ENCODE data around the gene CENPP.

The CENPP gene

DNA sequence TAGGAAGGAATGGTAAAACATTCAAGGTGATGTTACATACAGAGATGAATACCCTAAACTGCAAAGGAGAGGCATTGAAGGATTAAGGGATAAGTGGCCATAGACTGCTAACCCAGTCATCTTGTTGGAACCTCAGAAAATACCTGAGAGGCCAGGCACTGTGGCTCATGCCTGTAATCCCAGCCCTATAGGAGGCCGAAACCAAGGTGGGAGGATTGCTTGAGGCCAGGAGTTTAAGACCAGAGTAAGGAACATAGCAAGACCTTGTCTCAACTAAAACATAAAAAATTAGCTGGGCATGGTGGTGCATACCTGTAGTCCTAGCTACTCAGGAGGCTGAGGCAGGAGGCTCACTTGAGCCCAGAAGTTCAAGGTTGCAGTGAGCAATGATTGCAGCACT lies 199.1 kb downstream of the CENPP start:
- Histone ChIP-seq H3K36me3 (ENCODE audit: control insufficient read depth in 4 of 4, insufficient read depth in 4 of 4, low read length in 3 of 4) (no peaks in the 10 kb centered on the region), H3K27ac (ENCODE audit: insufficient read depth in 1 of 2, low read depth in 1 of 2, low read length in 2 of 2, poor library complexity in 1 of 2, severe bottlenecking in 2 of 2) (no peak overlapping the region), H3K4me1 (ENCODE audit: control extremely low read depth in 1 of 4, control insufficient read depth in 4 of 4, insufficient read depth in 4 of 4, low read length in 3 of 4) (no peaks in the 10 kb centered on the region), H3K27me3 (replicated peaks in 2 of 5; ENCODE audit: control insufficient read depth in 4 of 5, insufficient read depth in 5 of 5, low read length in 4 of 5) (no peaks in the 10 kb centered on the region), H3K9me3 (ENCODE audit: control extremely low read depth in 1 of 5, control insufficient read depth in 4 of 5, insufficient read depth in 2 of 5, low read depth in 1 of 5, low read length in 4 of 5) (peaks cover 0 to 3% (median 0%) of the 10 kb centered on the region in 5 experiments), H3K4me3 (ENCODE audit: control insufficient read depth in 1 of 7, extremely low read depth in 1 of 7, insufficient read depth in 4 of 7, low read depth in 2 of 7, low read length in 6 of 7) (no peak overlapping the region)
- ChIA-PET CTCF (no interaction called here), POLR2A (no interaction called here)
- WGBS (ENCODE audit: insufficient coverage): no CpG with 5 or more reads among the region's 1 CpG
- no peak for DNase-seq

DNA sequence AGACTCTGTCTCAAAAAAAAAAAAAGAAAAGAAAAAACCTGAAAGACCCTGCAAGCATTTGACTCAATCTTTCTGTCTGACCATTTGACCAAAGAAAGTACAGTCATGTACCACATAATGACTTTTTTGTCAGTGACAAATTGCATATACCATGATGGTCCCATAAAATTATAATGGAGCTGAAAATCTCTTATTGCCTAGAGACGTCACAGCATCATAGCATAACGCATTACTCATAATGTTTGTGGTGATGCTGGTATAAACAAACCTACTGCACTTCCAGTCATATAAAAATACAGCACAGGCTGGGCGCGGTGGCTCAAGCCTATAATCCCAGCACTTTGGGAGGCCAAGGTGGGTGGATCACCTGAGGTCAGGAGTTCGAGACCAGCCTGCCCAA lies 199.6 kb downstream of the CENPP start:
- ChIA-PET POLR2A (no interaction called here), CTCF (interaction anchor here (0.7 kb wide), 1 partner anchor 9 kb away, joined by 4 read pairs; no protein-coding TSS in a partner anchor)
- Histone ChIP-seq H3K4me3 (ENCODE audit: control insufficient read depth in 1 of 7, extremely low read depth in 1 of 7, insufficient read depth in 4 of 7, low read depth in 2 of 7, low read length in 6 of 7) (no peak overlapping the region), H3K4me1 (ENCODE audit: control extremely low read depth in 1 of 4, control insufficient read depth in 4 of 4, insufficient read depth in 4 of 4, low read length in 3 of 4) (no peaks in the 10 kb centered on the region), H3K27me3 (replicated peaks in 2 of 5; ENCODE audit: control insufficient read depth in 4 of 5, insufficient read depth in 5 of 5, low read length in 4 of 5) (no peaks in the 10 kb centered on the region), H3K36me3 (ENCODE audit: control insufficient read depth in 4 of 4, insufficient read depth in 4 of 4, low read length in 3 of 4) (no peaks in the 10 kb centered on the region), H3K9me3 (ENCODE audit: control extremely low read depth in 1 of 5, control insufficient read depth in 4 of 5, insufficient read depth in 2 of 5, low read depth in 1 of 5, low read length in 4 of 5) (peaks cover 0 to 3% (median 0%) of the 10 kb centered on the region in 5 experiments), H3K27ac (ENCODE audit: insufficient read depth in 1 of 2, low read depth in 1 of 2, low read length in 2 of 2, poor library complexity in 1 of 2, severe bottlenecking in 2 of 2) (no peak overlapping the region)
- no CpG with 5 or more reads among the region's 5 CpGs for WGBS (ENCODE audit: insufficient coverage)
- DNase-seq: no peak

DNA sequence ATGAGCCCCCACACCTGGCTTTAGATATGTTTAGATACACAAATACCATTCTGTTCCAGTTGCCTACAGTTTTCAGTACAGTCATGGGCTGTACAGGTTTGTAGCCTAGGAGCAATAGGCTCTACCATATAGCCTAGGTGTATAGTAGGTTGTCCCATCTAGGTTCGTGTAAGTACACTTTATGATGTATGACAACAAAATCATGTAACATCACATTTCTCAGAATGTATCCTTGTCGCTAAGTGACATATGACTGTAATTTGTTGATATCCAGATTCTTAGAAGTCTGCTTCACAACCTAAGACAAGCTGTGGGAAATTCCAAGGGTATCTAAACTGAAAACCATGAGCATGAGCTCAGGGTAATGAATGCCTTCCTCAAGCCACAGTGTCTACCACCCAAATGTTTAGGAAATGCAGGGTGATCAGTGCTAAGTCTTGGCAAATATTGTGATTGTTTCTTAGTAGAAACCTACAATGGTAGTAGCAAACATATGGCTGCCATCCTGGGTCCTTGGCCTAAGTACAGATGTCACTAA lies 201.6 kb downstream of the CENPP start:
- no peak overlapping the region for H3K4me3 ChIP-seq (ENCODE audit: control insufficient read depth in 1 of 7, extremely low read depth in 1 of 7, insufficient read depth in 4 of 7, low read depth in 2 of 7, low read length in 6 of 7)
- POLR2A ChIA-PET: no interaction called here
- H3K9me3 ChIP-seq (ENCODE audit: control extremely low read depth in 1 of 5, control insufficient read depth in 4 of 5, insufficient read depth in 2 of 5, low read depth in 1 of 5, low read length in 4 of 5): peaks cover 0 to 10% (median 2%) of the 10 kb centered on the region in 5 experiments
- CTCF ChIA-PET: no interaction called here
- H3K27me3 ChIP-seq (replicated peaks in 2 of 5; ENCODE audit: control insufficient read depth in 4 of 5, insufficient read depth in 5 of 5, low read length in 4 of 5): no peaks in the 10 kb centered on the region
- no peaks in the 10 kb centered on the region for H3K4me1 ChIP-seq (ENCODE audit: control extremely low read depth in 1 of 4, control insufficient read depth in 4 of 4, insufficient read depth in 4 of 4, low read length in 3 of 4)
- WGBS (ENCODE audit: insufficient coverage): 100% methylated on average over 1 of the region's 2 CpGs
- H3K36me3 ChIP-seq (ENCODE audit: control insufficient read depth in 4 of 4, insufficient read depth in 4 of 4, low read length in 3 of 4): no peaks in the 10 kb centered on the region
- H3K27ac ChIP-seq (ENCODE audit: insufficient read depth in 1 of 2, low read depth in 1 of 2, low read length in 2 of 2, poor library complexity in 1 of 2, severe bottlenecking in 2 of 2): no peak overlapping the region
- DNase-seq: no peak

DNA sequence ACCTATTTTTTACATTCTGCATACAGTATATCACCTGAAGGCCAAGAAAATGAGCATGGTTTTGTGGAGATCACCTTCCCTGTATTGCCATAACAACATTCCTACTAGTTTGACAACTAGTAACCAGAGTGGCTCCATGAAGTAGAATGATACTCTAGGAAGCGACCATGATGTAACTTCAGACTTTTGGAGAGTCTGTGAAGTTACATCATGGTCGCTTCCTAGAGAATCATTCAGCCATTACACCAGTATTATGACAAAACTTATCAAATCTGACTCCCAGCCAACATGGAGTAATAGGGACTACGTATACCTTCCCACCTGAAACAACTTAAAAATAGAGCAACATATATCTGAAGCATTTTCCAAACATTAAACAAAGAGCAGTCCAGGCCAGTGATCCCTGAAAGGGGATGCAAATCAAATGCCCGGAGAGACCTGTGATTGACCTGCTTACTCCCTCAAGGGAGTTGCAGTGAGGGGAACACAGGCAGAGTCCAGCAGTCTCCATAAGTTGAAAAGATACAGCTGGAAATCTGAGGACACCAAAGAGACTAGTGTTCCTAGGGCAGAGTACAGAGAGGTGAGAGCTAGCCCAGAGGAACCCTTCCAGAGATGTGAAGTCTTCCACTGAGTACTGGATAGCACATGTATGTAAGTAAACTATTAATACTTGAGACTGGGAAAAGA lies 202.2 kb downstream of the CENPP start:
- CTCF ChIA-PET: interaction anchor here (1.2 kb wide), 1 partner anchor 9 kb away, joined by 4 read pairs; no protein-coding TSS in a partner anchor

DNA sequence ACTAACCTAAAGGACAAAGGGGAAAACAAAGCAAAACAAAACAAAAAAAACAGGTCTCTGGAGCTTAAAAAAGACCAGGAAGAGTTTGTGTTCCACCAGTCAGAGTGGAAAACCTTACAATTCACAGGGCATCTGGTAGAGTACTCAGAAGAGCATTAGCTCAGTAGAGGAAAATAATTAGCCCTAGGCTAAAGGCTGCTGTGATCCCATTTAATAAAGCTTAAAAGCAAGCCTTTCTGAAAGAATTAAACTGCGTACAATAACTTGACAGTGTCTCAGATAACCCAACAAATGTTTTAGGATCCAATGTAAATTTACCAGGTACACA lies 202.7 kb downstream of the CENPP start:
- 100% methylated on average over 1 of the region's 1 CpG for WGBS (ENCODE audit: insufficient coverage)
- POLR2A ChIA-PET: no interaction called here
- CTCF ChIA-PET: interaction anchor here (1.2 kb wide), 1 partner anchor 10 kb away, joined by 4 read pairs; no protein-coding TSS in a partner anchor

More for the DNA sequence above, 202.2 kb downstream of the CENPP start:
- Histone ChIP-seq H3K27ac (ENCODE audit: insufficient read depth in 1 of 2, low read depth in 1 of 2, low read length in 2 of 2, poor library complexity in 1 of 2, severe bottlenecking in 2 of 2) (no peak overlapping the region), H3K27me3 (replicated peaks in 2 of 5; ENCODE audit: control insufficient read depth in 4 of 5, insufficient read depth in 5 of 5, low read length in 4 of 5) (no peaks in the 10 kb centered on the region), H3K4me1 (ENCODE audit: control extremely low read depth in 1 of 4, control insufficient read depth in 4 of 4, insufficient read depth in 4 of 4, low read length in 3 of 4) (no peaks in the 10 kb centered on the region), H3K36me3 (ENCODE audit: control insufficient read depth in 4 of 4, insufficient read depth in 4 of 4, low read length in 3 of 4) (no peaks in the 10 kb centered on the region), H3K4me3 (ENCODE audit: control insufficient read depth in 1 of 7, extremely low read depth in 1 of 7, insufficient read depth in 4 of 7, low read depth in 2 of 7, low read length in 6 of 7) (no peak overlapping the region), H3K9me3 (ENCODE audit: control extremely low read depth in 1 of 5, control insufficient read depth in 4 of 5, insufficient read depth in 2 of 5, low read depth in 1 of 5, low read length in 4 of 5) (peaks cover 0 to 10% (median 2%) of the 10 kb centered on the region in 5 experiments)
- POLR2A ChIA-PET: no interaction called here
- WGBS (ENCODE audit: insufficient coverage): 94% methylated on average over 2 of the region's 4 CpGs
- DNase-seq: no peak

DNA sequence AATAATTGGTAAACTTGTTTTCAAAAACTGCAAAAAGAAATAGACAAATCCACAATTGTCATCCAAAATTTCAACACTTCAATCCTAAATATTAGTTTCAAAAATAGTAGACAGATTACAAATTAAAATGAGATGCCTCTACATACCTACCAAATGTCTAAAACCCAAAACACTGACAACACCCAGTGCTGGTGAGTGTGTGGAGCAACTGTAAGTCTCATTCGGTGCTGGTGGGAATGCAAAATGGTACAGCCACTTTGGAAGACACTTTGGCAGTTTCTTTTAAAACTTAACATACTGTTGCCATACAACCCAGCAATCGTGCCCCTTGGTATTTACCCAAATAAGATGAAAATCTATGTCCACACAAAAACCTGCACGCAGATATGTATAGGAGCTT lies 203.4 kb downstream of the CENPP start:
- Histone ChIP-seq H3K4me1 (ENCODE audit: control extremely low read depth in 1 of 4, control insufficient read depth in 4 of 4, insufficient read depth in 4 of 4, low read length in 3 of 4) (no peaks in the 10 kb centered on the region), H3K27ac (ENCODE audit: insufficient read depth in 1 of 2, low read depth in 1 of 2, low read length in 2 of 2, poor library complexity in 1 of 2, severe bottlenecking in 2 of 2) (no peak overlapping the region), H3K36me3 (ENCODE audit: control insufficient read depth in 4 of 4, insufficient read depth in 4 of 4, low read length in 3 of 4) (no peaks in the 10 kb centered on the region), H3K9me3 (ENCODE audit: control extremely low read depth in 1 of 5, control insufficient read depth in 4 of 5, insufficient read depth in 2 of 5, low read depth in 1 of 5, low read length in 4 of 5) (peaks cover 0 to 10% (median 2%) of the 10 kb centered on the region in 5 experiments), H3K4me3 (ENCODE audit: control insufficient read depth in 1 of 7, extremely low read depth in 1 of 7, insufficient read depth in 4 of 7, low read depth in 2 of 7, low read length in 6 of 7) (no peak overlapping the region), H3K27me3 (replicated peaks in 2 of 5; ENCODE audit: control insufficient read depth in 4 of 5, insufficient read depth in 5 of 5, low read length in 4 of 5) (no peaks in the 10 kb centered on the region)
- WGBS (ENCODE audit: insufficient coverage): 100% methylated on average over 1 of the region's 3 CpGs
- DNase-seq: no peak
- ChIA-PET CTCF (no interaction called here), POLR2A (no interaction called here)

More for the DNA sequence above, 202.7 kb downstream of the CENPP start:
- Histone ChIP-seq H3K4me1 (ENCODE audit: control extremely low read depth in 1 of 4, control insufficient read depth in 4 of 4, insufficient read depth in 4 of 4, low read length in 3 of 4) (no peaks in the 10 kb centered on the region), H3K36me3 (ENCODE audit: control insufficient read depth in 4 of 4, insufficient read depth in 4 of 4, low read length in 3 of 4) (no peaks in the 10 kb centered on the region), H3K9me3 (ENCODE audit: control extremely low read depth in 1 of 5, control insufficient read depth in 4 of 5, insufficient read depth in 2 of 5, low read depth in 1 of 5, low read length in 4 of 5) (peaks cover 0 to 10% (median 2%) of the 10 kb centered on the region in 5 experiments), H3K4me3 (ENCODE audit: control insufficient read depth in 1 of 7, extremely low read depth in 1 of 7, insufficient read depth in 4 of 7, low read depth in 2 of 7, low read length in 6 of 7) (no peak overlapping the region), H3K27ac (ENCODE audit: insufficient read depth in 1 of 2, low read depth in 1 of 2, low read length in 2 of 2, poor library complexity in 1 of 2, severe bottlenecking in 2 of 2) (no peak overlapping the region), H3K27me3 (replicated peaks in 2 of 5; ENCODE audit: control insufficient read depth in 4 of 5, insufficient read depth in 5 of 5, low read length in 4 of 5) (no peaks in the 10 kb centered on the region)
- no peak for DNase-seq

DNA sequence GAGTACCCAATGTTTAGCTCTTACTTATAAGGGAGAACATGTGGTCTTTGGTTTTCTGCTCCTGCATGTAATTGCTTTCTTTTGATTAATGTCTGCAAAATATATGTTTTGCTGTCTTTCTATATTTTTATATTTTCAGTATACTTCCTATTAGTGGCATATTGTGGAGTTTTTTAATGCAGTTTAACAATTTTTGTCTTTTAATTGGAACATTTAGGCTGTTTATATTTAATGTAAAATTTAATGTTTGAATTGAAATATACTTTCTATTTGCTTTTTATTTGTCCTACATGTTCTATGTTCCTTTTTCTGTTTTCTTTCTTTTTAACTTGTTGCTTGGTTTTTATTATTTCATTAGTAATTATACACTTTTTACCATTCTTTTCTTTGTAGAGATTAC lies 205.1 kb downstream of the CENPP start:
- H3K9me3 ChIP-seq (ENCODE audit: control extremely low read depth in 1 of 5, control insufficient read depth in 4 of 5, insufficient read depth in 2 of 5, low read depth in 1 of 5, low read length in 4 of 5): peaks cover 0 to 10% (median 2%) of the 10 kb centered on the region in 5 experiments
- CTCF ChIA-PET: no interaction called here

More for the DNA sequence above, 205.1 kb downstream of the CENPP start:
- H3K4me1 ChIP-seq (ENCODE audit: control extremely low read depth in 1 of 4, control insufficient read depth in 4 of 4, insufficient read depth in 4 of 4, low read length in 3 of 4): no peaks in the 10 kb centered on the region
- no peak overlapping the region for H3K27ac ChIP-seq (ENCODE audit: insufficient read depth in 1 of 2, low read depth in 1 of 2, low read length in 2 of 2, poor library complexity in 1 of 2, severe bottlenecking in 2 of 2)
- no peak for DNase-seq
- no peaks in the 10 kb centered on the region for H3K36me3 ChIP-seq (ENCODE audit: control insufficient read depth in 4 of 4, insufficient read depth in 4 of 4, low read length in 3 of 4)
- no peaks in the 10 kb centered on the region for H3K27me3 ChIP-seq (replicated peaks in 2 of 5; ENCODE audit: control insufficient read depth in 4 of 5, insufficient read depth in 5 of 5, low read length in 4 of 5)
- H3K4me3 ChIP-seq (ENCODE audit: control insufficient read depth in 1 of 7, extremely low read depth in 1 of 7, insufficient read depth in 4 of 7, low read depth in 2 of 7, low read length in 6 of 7): no peak overlapping the region
- POLR2A ChIA-PET: no interaction called here

Data from common myeloid progenitor, CD34-positive (primary cell).